ENCODE data around the gene TM2D3. TPM values are rescaled to one million over a fixed set of nuclear protein-coding genes. Genes with fewer than 3 reads are reported as not detected.

The TM2D3 gene
- total RNA-seq, 1 experiment from 2014 or later, result 34.9 TPM

- Histone ChIP-seq H3K4ac (ENCODE audit: low read depth, low read length) (no peak overlapping the region), H4K5ac (ENCODE audit: insufficient read length, low read depth, low read length) (no peak overlapping the region), H3K9ac (ENCODE audit: extremely low read depth, insufficient read length, low read length) (no peak overlapping the region), H3K4me2 (ENCODE audit: insufficient read depth, insufficient read length, low read length) (peak overlapping the region; percentile 71), H3K14ac (ENCODE audit: insufficient read depth, low read length) (peak overlapping the region; percentile 87), H3K4me1 (ENCODE audit: insufficient read depth, low read length) (no peaks in the 10 kb centered on the region), H2BK5ac (ENCODE audit: insufficient read length, low read length) (no peak overlapping the region), H3K9me3 (ENCODE audit: control insufficient read depth, low read depth, low read length) (no peaks in the 10 kb centered on the region), H3K27me3 (ENCODE audit: insufficient read depth, low read length) (no peaks in the 10 kb centered on the region), H3K23ac (ENCODE audit: insufficient read length, low read depth, low read length) (no peak overlapping the region), H2BK12ac (ENCODE audit: insufficient read length, low read depth, low read length) (no peak overlapping the region), H3K79me2 (ENCODE audit: insufficient read depth, low read length) (peaks cover 3% of the 10 kb centered on the region; the same call in 1 of the 2 replicates), H3K79me1 (ENCODE audit: insufficient read depth, low read depth, low read length, poor library complexity, severe bottlenecking) (no peaks in the 10 kb centered on the region), H4K91ac (ENCODE audit: insufficient read length, low read depth, low read length) (no peak overlapping the region), H3K23me2 (ENCODE audit: insufficient read length, low read depth, low read length, poor library complexity, severe bottlenecking) (peaks cover 3% of the 10 kb centered on the region), H3T11ph (ENCODE audit: low read length) (no peak overlapping the region), H2BK120ac (ENCODE audit: low read depth, low read length, poor library complexity, severe bottlenecking) (no peak overlapping the region), H3K18ac (ENCODE audit: insufficient read length, low read depth, low read length) (peak overlapping the region; percentile 88), H2AFZ (ENCODE audit: low read length) (no peak overlapping the region), H4K8ac (replicated peaks; ENCODE audit: insufficient read length, low read depth, low read length) (no peak overlapping the region), H2AK5ac (ENCODE audit: insufficient read length, low read length) (no peak overlapping the region), H2BK20ac (ENCODE audit: low read depth, low read length, poor library complexity, severe bottlenecking) (no peak overlapping the region), H2BK15ac (ENCODE audit: low read depth, low read length) (no peak overlapping the region), H3K56ac (ENCODE audit: insufficient read length, low read depth, low read length) (no peak overlapping the region), H3K27ac (ENCODE audit: insufficient read length, low read depth, low read length) (no peak overlapping the region), H4K20me1 (ENCODE audit: control insufficient read depth, insufficient read depth, insufficient read length) (no peaks in the 10 kb centered on the region)
- peaks cover 9 to 30% (median 16%) of the 10 kb centered on the region in 3 experiments; a peak in 6 of 7 replicates for H3K36me3 Mint-ChIP-seq (ENCODE audit: insufficient read depth in 1 of 3, low read depth in 3 of 3)
- no CpG with 5 or more reads among the region's 42 CpGs for WGBS (ENCODE audit: extremely low coverage, insufficient read length, low lambda C conversion rate)
- peak overlapping the region; percentile 91 to 94 for H3K4me3 Mint-ChIP-seq
- peaks cover 7 to 9% of the 10 kb centered on the region in 2 experiments for H3K4me1 Mint-ChIP-seq
- H3K27me3 Mint-ChIP-seq (ENCODE audit: low read depth), result no peaks in the 10 kb centered on the region
- DNase-seq, result no peak
- peak overlapping the region in 1 of 3 experiments; percentile 68; a peak in 1 of 7 replicates for H3K27ac Mint-ChIP-seq
- TF ChIP-seq CTCF (conservative IDR thresholded peaks at IDR 0.05), result no peak
- H3K9me3 Mint-ChIP-seq, result peaks cover 2 to 7% of the 10 kb centered on the region in 2 experiments; a peak in 3 of 5 replicates
These were observed 727 bp upstream of the TM2D3 start for GRCh38 chr15:101652786-101653430.

Data from H9 (cell line).